ENCODE results near the gene MYO1F. TPM values are rescaled to one million over a fixed set of nuclear protein-coding genes. Genes with fewer than 3 reads are reported as not detected.
"Not testable (repeated sequence)": the region's sequence is repeated elsewhere in the genome, so short reads cannot be mapped to it uniquely, and the experiment has no call there.

MYO1F gene
- total RNA-seq, 2 donors from 2014 or later, result 12.4 to 16.2 TPM

- DNase-seq (ENCODE audit: low spot score in 2 of 2) (peak; percentile 76 to 89), ATAC-seq (peak; percentile 41 to 55)
- no peak overlapping the region for H3K27ac Mint-ChIP-seq
- no peaks in the 10 kb centered on the region for H3K9me3 Mint-ChIP-seq
- H3K36me3 Mint-ChIP-seq, result no peaks in the 10 kb centered on the region
These were observed 1.5 kb upstream of the MYO1F start for GRCh38 chr19:8578642-8579265.

GRCh38 chr19:8577741-8578140 is 499 bp upstream of the MYO1F start:
- Mint-ChIP-seq H3K9me3 (no peaks in the 10 kb centered on the region), H3K27ac (peak overlapping the region in 1 of 2 donors; percentile 63), H3K36me3 (no peaks in the 10 kb centered on the region)
- DNase-seq (ENCODE audit: low spot score in 2 of 2) (no peak), ATAC-seq (no peak)

- Mint-ChIP-seq H3K9me3 (no peaks in the 10 kb centered on the region), H3K27ac (peak overlapping the region; percentile 55 to 63), H3K36me3 (no peaks in the 10 kb centered on the region)
- peak; percentile 9 to 46 for ATAC-seq
- no peak for DNase-seq (ENCODE audit: low spot score in 2 of 2)
These were observed 809 bp downstream of the MYO1F start for GRCh38 chr19:8576273-8576993.

- peak overlapping the region in 1 of 2 donors; percentile 63 for H3K27ac Mint-ChIP-seq
- H3K9me3 Mint-ChIP-seq, result no peaks in the 10 kb centered on the region
- ATAC-seq (peak in 1 of 2 donors; percentile 23), DNase-seq (ENCODE audit: low spot score in 2 of 2) (no peak)
- H3K36me3 Mint-ChIP-seq, result no peaks in the 10 kb centered on the region
These were observed 1.7 kb downstream of the MYO1F start for GRCh38 chr19:8575467-8575997.

GRCh38 chr19:8574619-8574922 is 2.7 kb downstream of the MYO1F start:
- H3K27ac Mint-ChIP-seq; ATAC-seq; H3K9me3 Mint-ChIP-seq; H3K36me3 Mint-ChIP-seq; DNase-seq (ENCODE audit: low spot score in 2 of 2): not testable (repeated sequence)

- Mint-ChIP-seq H3K9me3 (no peaks in the 10 kb centered on the region), H3K27ac (peak overlapping the region in 1 of 2 donors; percentile 13)
- no peak for DNase-seq (ENCODE audit: low spot score in 2 of 2)
These were observed 3.9 kb downstream of the MYO1F start for GRCh38 chr19:8573316-8573715.

GRCh38 chr19:8571006-8571411 is 6.2 kb downstream of the MYO1F start:
- DNase-seq (ENCODE audit: low spot score in 2 of 2) (peak in 1 of 2 donors; percentile 38), ATAC-seq (peak; percentile 48 to 60)
- Mint-ChIP-seq H3K36me3 (no peaks in the 10 kb centered on the region), H3K27ac (peak overlapping the region in 1 of 2 donors; percentile 82), H3K9me3 (no peaks in the 10 kb centered on the region)

More at GRCh38 chr19:8573316-8573715, 3.9 kb downstream of the MYO1F start:
- H3K36me3 Mint-ChIP-seq, result no peaks in the 10 kb centered on the region
- no peak for ATAC-seq

- H3K36me3 Mint-ChIP-seq, result no peaks in the 10 kb centered on the region
- peak overlapping the region; percentile 58 to 76 for H3K27ac Mint-ChIP-seq
- DNase-seq (ENCODE audit: low spot score in 2 of 2) (peak in 1 of 2 donors; percentile 56), ATAC-seq (peak; percentile 80 to 94)
- H3K9me3 Mint-ChIP-seq, result no peaks in the 10 kb centered on the region
These were observed 8.0 kb downstream of the MYO1F start for GRCh38 chr19:8569066-8569771.

- ATAC-seq (no peak), DNase-seq (ENCODE audit: low spot score in 2 of 2) (no peak)
- H3K27ac Mint-ChIP-seq, result no peak overlapping the region
- H3K36me3 Mint-ChIP-seq, result no peaks in the 10 kb centered on the region
- H3K9me3 Mint-ChIP-seq, result no peaks in the 10 kb centered on the region
These were observed 9.6 kb downstream of the MYO1F start for GRCh38 chr19:8567522-8568172.

- H3K36me3 Mint-ChIP-seq, result no peaks in the 10 kb centered on the region
- no peaks in the 10 kb centered on the region for H3K9me3 Mint-ChIP-seq
- DNase-seq (ENCODE audit: low spot score in 2 of 2) (no peak), ATAC-seq (no peak)
- no peak overlapping the region for H3K27ac Mint-ChIP-seq
These were observed 10.4 kb downstream of the MYO1F start for GRCh38 chr19:8566855-8567254.

GRCh38 chr19:8564866-8565265 is 12.4 kb downstream of the MYO1F start:
- DNase-seq (ENCODE audit: low spot score in 2 of 2); H3K9me3 Mint-ChIP-seq; ATAC-seq; H3K36me3 Mint-ChIP-seq: not testable (repeated sequence)
- H3K27ac Mint-ChIP-seq, result peak overlapping the region in 1 of 2 donors; percentile 54

- H3K36me3 Mint-ChIP-seq, result no peaks in the 10 kb centered on the region
- no peak for DNase-seq (ENCODE audit: low spot score in 2 of 2)
- ATAC-seq, result no peak
- H3K9me3 Mint-ChIP-seq, result no peaks in the 10 kb centered on the region
- no peak overlapping the region for H3K27ac Mint-ChIP-seq
These were observed 16.0 kb downstream of the MYO1F start for GRCh38 chr19:8561075-8561764.

- no peaks in the 10 kb centered on the region for H3K36me3 Mint-ChIP-seq
- H3K9me3 Mint-ChIP-seq, result no peaks in the 10 kb centered on the region
- no peak for DNase-seq (ENCODE audit: low spot score in 2 of 2)
- no peak for ATAC-seq
- H3K27ac Mint-ChIP-seq, result peak overlapping the region; percentile 56 to 77
These were observed 18.9 kb downstream of the MYO1F start for GRCh38 chr19:8558325-8558724.

- Mint-ChIP-seq H3K27ac (peak overlapping the region; percentile 56 to 77), H3K9me3 (no peaks in the 10 kb centered on the region), H3K36me3 (no peaks in the 10 kb centered on the region)
- ATAC-seq, result no peak
- no peak for DNase-seq (ENCODE audit: low spot score in 2 of 2)
These were observed 19.5 kb downstream of the MYO1F start for GRCh38 chr19:8557642-8558238.

GRCh38 chr19:8553729-8554128 is 23.5 kb downstream of the MYO1F start:
- not testable (repeated sequence) for H3K36me3 Mint-ChIP-seq; H3K9me3 Mint-ChIP-seq; DNase-seq (ENCODE audit: low spot score in 2 of 2); ATAC-seq
- peak overlapping the region in 1 of 2 donors; percentile 81 for H3K27ac Mint-ChIP-seq

GRCh38 chr19:8552810-8553209 is 24.4 kb downstream of the MYO1F start:
- Mint-ChIP-seq H3K9me3 (no peaks in the 10 kb centered on the region), H3K27ac (no peak overlapping the region), H3K36me3 (no peaks in the 10 kb centered on the region)
- peak in 1 of 2 donors; percentile 51 for ATAC-seq
- no peak for DNase-seq (ENCODE audit: low spot score in 2 of 2)
